K562 (cell line): Measurements from ENCODE around the gene FLRT1.

ENCODE experiments used
- CTCF ChIP-seq, 3 experiments: IDR thresholded peaks in 2 of 3; conservative IDR thresholded peaks in 1 of 3; 2 replicates each; pipeline ENCODE4 v1.5.1; 2011 to 2012; ENCODE audit warnings: low read length in 3 of 3, mild to moderate bottlenecking in 3 of 3, control low read depth in 2 of 3, improper control_type of control experiment in 1 of 3, inconsistent platforms in 1 of 3, low read depth in 1 of 3, mixed read lengths in 1 of 3, moderate library complexity in 1 of 3; ENCODE audit not compliant: insufficient read depth in 2 of 3
- E2F3 ChIP-seq: fragments of 250-450 bp; sonication (Bioruptor Pico); IDR thresholded peaks from 2 replicates; pipeline ENCODE4 v1.4.0; 2020; ENCODE audit warnings: mild to moderate bottlenecking
- FOXJ3 ChIP-seq: sonication (generic); formaldehyde crosslinking; IDR thresholded peaks from 2 replicates; pipeline ENCODE4 v1.4.0; 2020; ENCODE audit warnings: mild to moderate bottlenecking, missing genetic modification reagents
- JUND ChIP-seq, 2 experiments: IDR thresholded peaks; 2 replicates in 1 of 2; 3 replicates in 1 of 2; pipeline ENCODE4 v1.6.1; 2011; ENCODE audit warnings: borderline replicate concordance in 2 of 2, low read depth in 2 of 2, low read length in 2 of 2, improper control_type of control experiment in 1 of 2, missing biosample characterization in 1 of 2, missing genetic modification characterization in 1 of 2, missing genetic modification reagents in 1 of 2
- MTA2 ChIP-seq: fragments of 450-650 bp; IDR thresholded peaks from 2 replicates; pipeline ENCODE4 v1.6.1; 2016; ENCODE audit warnings: low read depth
- PHTF2 ChIP-seq: fragments of 250-450 bp; sonication (Bioruptor Pico); IDR thresholded peaks from 2 replicates; pipeline ENCODE4 v1.5.0; 2021; ENCODE audit warnings: mild to moderate bottlenecking
- RAD21 ChIP-seq, 2 experiments: fragments of 250-450 bp in 1 of 2; fragments of 450-650 bp in 1 of 2; sonication (Bioruptor Pico) in 1 of 2; formaldehyde crosslinking in 1 of 2; IDR thresholded peaks in 1 of 2; conservative IDR thresholded peaks in 1 of 2; 2 replicates each; pipeline versions ENCODE4 v1.4.0 to v1.8.0; 2020 to 2022; ENCODE audit warnings: mild to moderate bottlenecking in 2 of 2, moderate library complexity in 1 of 2
- TEAD4 ChIP-seq, 2 experiments: sonication (generic) in 1 of 2; formaldehyde crosslinking in 1 of 2; IDR thresholded peaks; 2 replicates each; pipeline versions ENCODE4 v1.6.1 to v1.8.0; 2012 to 2022; ENCODE audit warnings: borderline replicate concordance in 1 of 2, inconsistent platforms in 1 of 2, low read length in 1 of 2, mild to moderate bottlenecking in 1 of 2, missing genetic modification reagents in 1 of 2
- ZBTB1 ChIP-seq: sonication (generic); formaldehyde crosslinking; IDR thresholded peaks from 2 replicates; pipeline ENCODE4 v1.8.1; 2023; ENCODE audit warnings: missing genetic modification reagents, low read depth, mild to moderate bottlenecking, borderline replicate concordance
- ZNF232 ChIP-seq: sonication (generic); formaldehyde crosslinking; IDR thresholded peaks from 2 replicates; pipeline ENCODE4 v1.8.0; 2022; ENCODE audit warnings: mild to moderate bottlenecking, missing genetic modification reagents
- ZNF24 ChIP-seq: fragments of 450-650 bp; IDR thresholded peaks from 2 replicates; pipeline ENCODE4 v1.6.1; 2016
- ZNF282 ChIP-seq: sonication (generic); formaldehyde crosslinking; IDR thresholded peaks from 2 replicates; pipeline ENCODE4 v1.8.1; 2023; ENCODE audit warnings: missing genetic modification reagents
- TF ChIP-seq, protein P1 (sequence below): sonication (generic); formaldehyde crosslinking; IDR thresholded peaks from 2 replicates; pipeline ENCODE4 v1.8.1; 2023; ENCODE audit warnings: mild to moderate bottlenecking, missing genetic modification reagents
- TF ChIP-seq, protein P2 (sequence below): fragments of 250-450 bp; sonication (Bioruptor Pico); IDR thresholded peaks from 2 replicates; pipeline ENCODE4 v1.4.0; 2020; ENCODE audit warnings: mild to moderate bottlenecking, moderate library complexity

DNA sequence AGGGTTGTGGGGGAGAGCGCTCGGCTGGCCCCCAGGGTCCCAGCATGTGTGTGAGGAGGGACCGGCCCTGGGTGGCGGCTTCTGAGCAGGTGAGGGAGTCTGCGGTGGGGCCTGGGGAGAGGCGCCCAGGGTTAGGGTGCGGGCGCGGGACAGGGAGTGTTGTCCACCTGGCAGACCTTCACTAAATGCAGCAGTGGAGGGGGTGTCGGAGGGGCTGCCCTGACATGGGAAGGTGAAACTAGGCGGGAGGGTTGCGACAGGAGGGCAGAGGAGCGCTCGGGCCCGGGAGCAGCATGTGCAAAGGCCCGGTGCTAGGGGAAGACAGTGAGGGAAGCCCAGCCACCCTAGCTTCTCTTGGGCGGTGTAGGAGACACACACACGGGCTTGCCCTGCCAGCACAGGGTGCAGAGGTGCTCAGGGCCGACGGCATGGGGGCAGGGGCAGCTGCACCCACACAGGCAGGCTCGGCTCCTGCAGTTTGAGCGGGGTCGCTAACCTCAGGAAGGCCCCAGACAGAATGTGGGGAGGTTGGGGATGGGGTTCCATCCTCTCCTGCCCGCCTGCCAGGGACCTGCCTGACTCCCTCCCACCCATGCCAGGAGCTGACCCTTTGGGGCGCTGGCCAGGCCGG, 27.3 kb upstream of the FLRT1 start:
- no peak for TF ChIP-seq E2F3 (CRISPR knock-in tag)
- no peak for TF ChIP-seq TEAD4 (IDR thresholded peaks at IDR 0.05; ENCODE audit: low read length)
- no peak for TF ChIP-seq TEAD4 (CRISPR knock-in tag; IDR thresholded peaks at IDR 0.05; ENCODE audit: borderline replicate concordance)
- no peak for TF ChIP-seq ZNF232 (CRISPR knock-in tag)
- no peak for TF ChIP-seq MTA2
- TF ChIP-seq, protein P1, sequence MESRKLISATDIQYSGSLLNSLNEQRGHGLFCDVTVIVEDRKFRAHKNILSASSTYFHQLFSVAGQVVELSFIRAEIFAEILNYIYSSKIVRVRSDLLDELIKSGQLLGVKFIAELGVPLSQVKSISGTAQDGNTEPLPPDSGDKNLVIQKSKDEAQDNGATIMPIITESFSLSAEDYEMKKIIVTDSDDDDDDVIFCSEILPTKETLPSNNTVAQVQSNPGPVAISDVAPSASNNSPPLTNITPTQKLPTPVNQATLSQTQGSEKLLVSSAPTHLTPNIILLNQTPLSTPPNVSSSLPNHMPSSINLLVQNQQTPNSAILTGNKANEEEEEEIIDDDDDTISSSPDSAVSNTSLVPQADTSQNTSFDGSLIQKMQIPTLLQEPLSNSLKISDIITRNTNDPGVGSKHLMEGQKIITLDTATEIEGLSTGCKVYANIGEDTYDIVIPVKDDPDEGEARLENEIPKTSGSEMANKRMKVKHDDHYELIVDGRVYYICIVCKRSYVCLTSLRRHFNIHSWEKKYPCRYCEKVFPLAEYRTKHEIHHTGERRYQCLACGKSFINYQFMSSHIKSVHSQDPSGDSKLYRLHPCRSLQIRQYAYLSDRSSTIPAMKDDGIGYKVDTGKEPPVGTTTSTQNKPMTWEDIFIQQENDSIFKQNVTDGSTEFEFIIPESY (CRISPR knock-in tag): no peak
- TF ChIP-seq ZBTB1 (CRISPR knock-in tag): no peak
- no peak for TF ChIP-seq CTCF (IDR thresholded peaks at IDR 0.05 in 2 of 3, conservative IDR thresholded peaks at IDR 0.05 in 1 of 3; ENCODE audit: insufficient read depth in 2 of 3, low read depth in 1 of 3, low read length in 3 of 3)
- no peak for TF ChIP-seq PHTF2
- no peak for TF ChIP-seq ZNF24
- TF ChIP-seq FOXJ3 (CRISPR knock-in tag): no peak
- TF ChIP-seq, protein P2, sequence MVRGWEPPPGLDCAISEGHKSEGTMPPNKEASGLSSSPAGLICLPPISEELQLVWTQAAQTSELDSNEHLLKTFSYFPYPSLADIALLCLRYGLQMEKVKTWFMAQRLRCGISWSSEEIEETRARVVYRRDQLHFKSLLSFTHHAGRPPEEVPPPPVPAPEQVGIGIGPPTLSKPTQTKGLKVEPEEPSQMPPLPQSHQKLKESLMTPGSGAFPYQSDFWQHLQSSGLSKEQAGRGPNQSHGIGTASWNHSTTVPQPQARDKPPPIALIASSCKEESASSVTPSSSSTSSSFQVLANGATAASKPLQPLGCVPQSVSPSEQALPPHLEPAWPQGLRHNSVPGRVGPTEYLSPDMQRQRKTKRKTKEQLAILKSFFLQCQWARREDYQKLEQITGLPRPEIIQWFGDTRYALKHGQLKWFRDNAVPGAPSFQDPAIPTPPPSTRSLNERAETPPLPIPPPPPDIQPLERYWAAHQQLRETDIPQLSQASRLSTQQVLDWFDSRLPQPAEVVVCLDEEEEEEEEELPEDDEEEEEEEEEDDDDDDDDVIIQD (CRISPR knock-in tag): no peak
- no peak for TF ChIP-seq JUND (IDR thresholded peaks at IDR 0.05; ENCODE audit: borderline replicate concordance, low read depth, low read length)
- no peak for TF ChIP-seq JUND (tag; IDR thresholded peaks at IDR 0.05; ENCODE audit: borderline replicate concordance, low read depth, low read length)
- TF ChIP-seq ZNF282 (CRISPR knock-in tag): no peak
- TF ChIP-seq RAD21 (CRISPR knock-in tag; conservative IDR thresholded peaks at IDR 0.05 in 1 of 2, IDR thresholded peaks at IDR 0.05 in 1 of 2): no peak
